Measurements from ENCODE around the gene TOX2. TPM values are rescaled to one million over a fixed set of nuclear protein-coding genes. Genes with fewer than 3 reads are reported as not detected.

Gene TOX2
- total RNA-seq, 1 experiment from 2014 or later, result 1.7 TPM

DNA sequence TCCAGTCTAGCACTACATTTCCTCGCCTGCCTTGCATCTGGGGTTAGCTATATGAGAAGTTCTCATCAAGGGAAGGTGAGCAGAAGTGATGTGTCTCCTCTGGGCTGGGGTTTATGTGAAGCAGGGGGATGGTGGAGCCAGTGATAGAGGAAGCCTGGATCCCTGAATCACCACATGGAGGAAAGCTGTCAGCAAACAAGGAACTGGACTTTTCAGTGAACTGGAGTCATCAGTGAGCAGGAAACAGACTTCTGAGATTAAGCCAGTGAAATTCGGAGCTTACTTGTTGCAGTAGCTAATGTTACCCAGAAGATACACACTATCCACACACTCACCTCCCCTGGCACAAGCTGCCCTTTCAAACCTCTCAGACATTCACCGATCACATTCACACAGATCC, 13.4 kb upstream of the TOX2 start:
- H3K4me1 ChIP-seq (ENCODE audit: insufficient read depth, low read length), result peaks cover 3% of the 10 kb centered on the region; the same call in 1 of the 2 replicates
- no peaks in the 10 kb centered on the region for H3K79me1 ChIP-seq (ENCODE audit: insufficient read depth, low read depth, low read length, poor library complexity, severe bottlenecking)
- H3K4me2 ChIP-seq (ENCODE audit: insufficient read depth, insufficient read length, low read length), result no peak overlapping the region
- H3K23ac ChIP-seq (ENCODE audit: insufficient read length, low read depth, low read length), result no peak overlapping the region
- no peaks in the 10 kb centered on the region for H3K9me3 ChIP-seq (ENCODE audit: control insufficient read depth, low read depth, low read length)
- no peak for DNase-seq
- H2BK12ac ChIP-seq (ENCODE audit: insufficient read length, low read depth, low read length), result no peak overlapping the region
- H4K91ac ChIP-seq (ENCODE audit: insufficient read length, low read depth, low read length), result no peak overlapping the region
- H4K20me1 ChIP-seq (ENCODE audit: control insufficient read depth, insufficient read depth, insufficient read length), result no peaks in the 10 kb centered on the region
- H3K4ac ChIP-seq (ENCODE audit: low read depth, low read length), result no peak overlapping the region
- no peaks in the 10 kb centered on the region for H3K23me2 ChIP-seq (ENCODE audit: insufficient read length, low read depth, low read length, poor library complexity, severe bottlenecking)
- no peak overlapping the region for H3K14ac ChIP-seq (ENCODE audit: insufficient read depth, low read length)
- no peak overlapping the region for H2BK15ac ChIP-seq (ENCODE audit: low read depth, low read length)
- TF ChIP-seq, protein P1, sequence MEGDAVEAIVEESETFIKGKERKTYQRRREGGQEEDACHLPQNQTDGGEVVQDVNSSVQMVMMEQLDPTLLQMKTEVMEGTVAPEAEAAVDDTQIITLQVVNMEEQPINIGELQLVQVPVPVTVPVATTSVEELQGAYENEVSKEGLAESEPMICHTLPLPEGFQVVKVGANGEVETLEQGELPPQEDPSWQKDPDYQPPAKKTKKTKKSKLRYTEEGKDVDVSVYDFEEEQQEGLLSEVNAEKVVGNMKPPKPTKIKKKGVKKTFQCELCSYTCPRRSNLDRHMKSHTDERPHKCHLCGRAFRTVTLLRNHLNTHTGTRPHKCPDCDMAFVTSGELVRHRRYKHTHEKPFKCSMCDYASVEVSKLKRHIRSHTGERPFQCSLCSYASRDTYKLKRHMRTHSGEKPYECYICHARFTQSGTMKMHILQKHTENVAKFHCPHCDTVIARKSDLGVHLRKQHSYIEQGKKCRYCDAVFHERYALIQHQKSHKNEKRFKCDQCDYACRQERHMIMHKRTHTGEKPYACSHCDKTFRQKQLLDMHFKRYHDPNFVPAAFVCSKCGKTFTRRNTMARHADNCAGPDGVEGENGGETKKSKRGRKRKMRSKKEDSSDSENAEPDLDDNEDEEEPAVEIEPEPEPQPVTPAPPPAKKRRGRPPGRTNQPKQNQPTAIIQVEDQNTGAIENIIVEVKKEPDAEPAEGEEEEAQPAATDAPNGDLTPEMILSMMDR (conservative IDR thresholded peaks at IDR 0.05), result no peak
- H3T11ph ChIP-seq (ENCODE audit: low read length), result no peak overlapping the region
- Mint-ChIP-seq H3K27me3 (ENCODE audit: low read depth) (peaks cover 7% of the 10 kb centered on the region), H3K36me3 (ENCODE audit: insufficient read depth in 1 of 3, low read depth in 3 of 3) (peaks cover 0 to 11% (median 0%) of the 10 kb centered on the region in 3 experiments; a peak in 4 of 7 replicates), H3K9me3 (peaks cover 4 to 9% of the 10 kb centered on the region in 2 experiments; a peak in 4 of 5 replicates), H3K4me1 (peaks cover 31 to 50% of the 10 kb centered on the region in 2 experiments), H3K4me3 (no peak overlapping the region), H3K27ac (no peak overlapping the region)
- H3K27ac ChIP-seq (ENCODE audit: insufficient read length, low read depth, low read length), result no peak overlapping the region
- H2BK20ac ChIP-seq (ENCODE audit: low read depth, low read length, poor library complexity, severe bottlenecking), result no peak overlapping the region
- no peak overlapping the region for H4K5ac ChIP-seq (ENCODE audit: insufficient read length, low read depth, low read length)
- H3K18ac ChIP-seq (ENCODE audit: insufficient read length, low read depth, low read length), result no peak overlapping the region
- H3K56ac ChIP-seq (ENCODE audit: insufficient read length, low read depth, low read length), result no peak overlapping the region
- no peak overlapping the region for H2AK5ac ChIP-seq (ENCODE audit: insufficient read length, low read length)
- H2BK120ac ChIP-seq (ENCODE audit: low read depth, low read length, poor library complexity, severe bottlenecking), result no peak overlapping the region
- H3K79me2 ChIP-seq (ENCODE audit: insufficient read depth, low read length), result no peaks in the 10 kb centered on the region
- H4K8ac ChIP-seq (replicated peaks; ENCODE audit: insufficient read length, low read depth, low read length), result no peak overlapping the region
- no peak overlapping the region for H2BK5ac ChIP-seq (ENCODE audit: insufficient read length, low read length)
- H3K9ac ChIP-seq (ENCODE audit: extremely low read depth, insufficient read length, low read length), result no peak overlapping the region
- WGBS (ENCODE audit: extremely low coverage, insufficient read length, low lambda C conversion rate), result no CpG with 5 or more reads among the region's 3 CpGs
- no peaks in the 10 kb centered on the region for H3K27me3 ChIP-seq (ENCODE audit: insufficient read depth, low read length)
- H2AFZ ChIP-seq (ENCODE audit: low read length), result no peak overlapping the region
